HepG2 (cell line): ENCODE results near the gene RAD51C. TPM values are rescaled to one million over a fixed set of nuclear protein-coding genes. Genes with fewer than 3 reads are reported as not detected.
A peak's percentile ranks its signal among the peaks of the same experiment; 100 is the strongest.

Source experiments
- DNMT1 ChIP-seq: sonication (generic); formaldehyde crosslinking; IDR thresholded peaks from 2 replicates; pipeline ENCODE4 v1.5.1; 2020; ENCODE audit warnings: mild to moderate bottlenecking, missing genetic modification reagents
- ELF3 ChIP-seq: IDR thresholded peaks from 2 replicates; pipeline ENCODE4 v1.6.1; 2016; ENCODE audit warnings: missing genetic modification reagents, missing compliant biosample characterization
- ELF4 ChIP-seq: sonication (generic); formaldehyde crosslinking; IDR thresholded peaks from 2 replicates; pipeline ENCODE4 v1.5.0; 2020; ENCODE audit warnings: missing genetic modification reagents, mild to moderate bottlenecking, moderate library complexity, borderline replicate concordance
- FLYWCH1 ChIP-seq: sonication (generic); formaldehyde crosslinking; IDR thresholded peaks from 2 replicates; pipeline ENCODE4 v1.8.1; 2023; ENCODE audit warnings: mild to moderate bottlenecking, missing genetic modification reagents
- FOSL1 ChIP-seq: sonication (generic); formaldehyde crosslinking; IDR thresholded peaks from 2 replicates; pipeline ENCODE4 v1.9.0; 2021; ENCODE audit warnings: missing genetic modification reagents, borderline replicate concordance
- GTF3A ChIP-seq: sonication (generic); formaldehyde crosslinking; conservative IDR thresholded peaks from 2 replicates; pipeline ENCODE4 v1.4.0; 2020; ENCODE audit warnings: mild to moderate bottlenecking, missing genetic modification reagents
- HNRNPH1 ChIP-seq: fragments of 200-400 bp; formaldehyde crosslinking; optimal IDR thresholded peaks from 2 replicates; pipeline ENCODE3; 2017; ENCODE audit warnings: mild to moderate bottlenecking, low read depth, low read length
- IRX3 ChIP-seq: sonication (generic); formaldehyde crosslinking; IDR thresholded peaks from 2 replicates; pipeline ENCODE4 v1.8.1; 2023; ENCODE audit warnings: mild to moderate bottlenecking, low read depth, missing genetic modification reagents, borderline replicate concordance
- MIER3 ChIP-seq: IDR thresholded peaks from 2 replicates; pipeline ENCODE4 v1.6.1; 2016; ENCODE audit warnings: missing compliant biosample characterization, borderline replicate concordance
- MNT ChIP-seq: fragments of 450-650 bp; IDR thresholded peaks from 2 replicates; pipeline ENCODE4 v1.6.1; 2016
- PHF8 ChIP-seq: sonication (generic); formaldehyde crosslinking; IDR thresholded peaks from 2 replicates; pipeline ENCODE4 v1.5.0; 2020; ENCODE audit warnings: missing genetic modification reagents
- RBAK ChIP-seq: sonication (generic); formaldehyde crosslinking; IDR thresholded peaks from 2 replicates; pipeline ENCODE4 v1.5.1; 2020; ENCODE audit warnings: mild to moderate bottlenecking, missing genetic modification reagents
- SNAPC4 ChIP-seq: sonication (generic); formaldehyde crosslinking; IDR thresholded peaks from 2 replicates; pipeline ENCODE4 v1.4.0; 2020; ENCODE audit warnings: mild to moderate bottlenecking, missing genetic modification reagents
- SRSF9 ChIP-seq: fragments of 200-400 bp; formaldehyde crosslinking; IDR thresholded peaks from 2 replicates; pipeline ENCODE4 v1.6.1; 2018; ENCODE audit warnings: borderline replicate concordance, mild to moderate bottlenecking, low read depth, low read length; ENCODE audit not compliant: insufficient read depth, poor library complexity, severe bottlenecking
- TCF7 ChIP-seq: sonication (generic); IDR thresholded peaks from 2 replicates; pipeline ENCODE4 v1.6.1; 2016; ENCODE audit warnings: antibody characterized with exemption, low read depth
- YEATS2 ChIP-seq: sonication (generic); formaldehyde crosslinking; IDR thresholded peaks from 2 replicates; pipeline ENCODE4 v1.4.0; 2020; ENCODE audit warnings: missing genetic modification reagents, borderline replicate concordance
- ZNF33B ChIP-seq: sonication (generic); formaldehyde crosslinking; IDR thresholded peaks from 2 replicates; pipeline ENCODE4 v1.5.1; 2020; ENCODE audit warnings: mild to moderate bottlenecking, missing genetic modification reagents
- ZNF468 ChIP-seq: sonication (generic); formaldehyde crosslinking; IDR thresholded peaks from 2 replicates; pipeline ENCODE4 v1.8.0; 2022; ENCODE audit warnings: mild to moderate bottlenecking, moderate library complexity, missing genetic modification reagents
- ZNF552 ChIP-seq: sonication (generic); formaldehyde crosslinking; IDR thresholded peaks from 2 replicates; pipeline ENCODE4 v1.9.0; 2022; ENCODE audit warnings: missing genetic modification reagents, mild to moderate bottlenecking, borderline replicate concordance
- ZNF737 ChIP-seq: sonication (generic); formaldehyde crosslinking; IDR thresholded peaks from 2 replicates; pipeline ENCODE4 v1.5.0; 2020; ENCODE audit warnings: missing genetic modification reagents, mild to moderate bottlenecking, borderline replicate concordance
- ZNF780A ChIP-seq: sonication (generic); formaldehyde crosslinking; IDR thresholded peaks from 2 replicates; pipeline ENCODE4 v1.8.0; 2022; ENCODE audit warnings: mild to moderate bottlenecking, missing genetic modification reagents, moderate library complexity
- ZSCAN31 ChIP-seq: sonication (generic); formaldehyde crosslinking; IDR thresholded peaks from 2 replicates; pipeline ENCODE4 v1.5.0; 2020; ENCODE audit warnings: low read depth, mild to moderate bottlenecking, missing genetic modification reagents
- ZUFSP ChIP-seq: sonication (generic); formaldehyde crosslinking; IDR thresholded peaks from 2 replicates; pipeline ENCODE4 v1.9.0; 2021; ENCODE audit warnings: missing genetic modification reagents, mild to moderate bottlenecking, borderline replicate concordance
- polyA plus RNA-seq, 8 experiments: library from polyadenylated mRNA; depleted of rRNA in 3 of 8; stranded (reverse) in 7 of 8; unstranded in 1 of 8; fragments of >200 nt; fragmentation: Illumina TruSeq in 4 of 8; extraction: Trizol in 4 of 8; gene quantifications; 2 replicates each; pipeline versions ENCODE4 v1.2.1 to v1.2.3, GENCODE V29; 2011 to 2016; ENCODE audit warnings: low read depth in 4 of 8, missing spikeins in 1 of 8, mixed read lengths in 1 of 8; ENCODE audit not compliant: insufficient read depth in 1 of 8
- total RNA-seq, 5 experiments: library from RNA; depleted of rRNA; stranded (reverse); fragments of >200 nt; fragmentation: Illumina TruSeq; extraction: Trizol; gene quantifications; 2 replicates each; pipeline ENCODE4 v1.2.3, GENCODE V29; 2016; ENCODE audit warnings: low read depth in 1 of 5

Gene RAD51C
- total and polyA plus RNA-seq, 2 of the 13 experiments (the other 11 are each of a cell fraction or from before 2014, with no cell fraction given): 38.5 to 106 TPM

GRCh38 chr17:58755577-58756245, 63.3 kb downstream of the RAD51C start, which contains the start of gene PPM1E (continued):
- TF ChIP-seq SNAPC4 (CRISPR knock-in tag) (no peak), ZSCAN31 (CRISPR knock-in tag) (no peak), DNMT1 (no peak; the same call in 1 of the 2 replicates), FOSL1 (CRISPR knock-in tag) (no peak), ZNF468 (no peak), HNRNPH1 (no peak), IRX3 (CRISPR knock-in tag) (0 out of 2 replicates have a peak, but pooled peaks have one; percentile 21), ZNF780A (CRISPR knock-in tag) (no peak), ELF3 (CRISPR knock-in tag) (no peak), PHF8 (CRISPR knock-in tag) (no peak), ZUFSP (CRISPR knock-in tag) (no peak), ELF4 (CRISPR knock-in tag) (no peak), ZNF33B (no peak), MIER3 (CRISPR knock-in tag) (no peak), FLYWCH1 (CRISPR knock-in tag) (no peak), GTF3A (CRISPR knock-in tag) (no peak), SRSF9 (no peak), RBAK (CRISPR knock-in tag) (no peak), YEATS2 (CRISPR knock-in tag) (no peak), TCF7 (no peak), MNT (no peak), ZNF552 (CRISPR knock-in tag) (no peak), ZNF737 (CRISPR knock-in tag) (no peak)
